ENCODE measurements around the gene BEND7. TPM values are rescaled to one million over a fixed set of nuclear protein-coding genes. Genes with fewer than 3 reads are reported as not detected.

BEND7 gene
- total and polyA plus RNA-seq, 7 experiments from 2014 or later, result 0.17 TPM; not detected in 6

DNA sequence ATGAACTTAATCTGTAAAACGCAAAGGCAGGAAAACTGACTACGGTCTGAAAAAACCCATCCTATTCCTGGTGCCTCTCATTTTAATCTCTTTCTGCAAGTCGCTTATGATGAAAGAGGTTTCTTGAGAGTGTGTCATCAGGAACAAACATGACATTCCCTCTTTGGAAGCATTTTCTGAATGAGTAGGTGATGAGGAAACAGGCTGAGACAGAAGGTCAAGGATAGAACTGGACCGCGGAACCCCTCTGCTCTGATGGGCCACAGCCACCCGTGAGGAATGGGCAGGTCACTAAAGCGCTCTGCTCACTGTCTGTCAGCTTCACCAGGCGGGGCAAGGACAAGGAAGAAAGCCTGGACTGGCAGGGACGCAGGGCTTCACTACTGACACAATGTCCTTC lies 28.6 kb downstream of the BEND7 start:
- Mint-ChIP-seq H3K4me1 (peaks cover 0 to 3% (median 0%) of the 10 kb centered on the region in 7 donors), H3K9me3 (peaks cover 0 to 2% (median 0%) of the 10 kb centered on the region in 11 donors), H3K27me3 (peaks cover 0 to 18% (median 7%) of the 10 kb centered on the region in 5 donors), H3K27ac (no peak overlapping the region), H3K4me3 (no peak overlapping the region), H3K36me3 (no peaks in the 10 kb centered on the region)
- H3K27me3 ChIP-seq (ENCODE audit: control insufficient read depth in 2 of 2, insufficient read depth in 2 of 2, low read length in 2 of 2), result no peaks in the 10 kb centered on the region
- no peaks in the 10 kb centered on the region for H3K36me3 ChIP-seq (ENCODE audit: control insufficient read depth in 2 of 3, insufficient read depth in 3 of 3, low read length in 3 of 3)
- intact Hi-C loops (cut with micrococcal nuclease), result no loop called here
- DNase-seq, result no peak
- POLR2A ChIA-PET, result no interaction called here
- CTCF ChIA-PET, result no interaction called here
- no peaks in the 10 kb centered on the region for H3K4me1 ChIP-seq (ENCODE audit: control insufficient read depth in 2 of 2, insufficient read depth in 2 of 2, low read length in 2 of 2)
- no peak overlapping the region for H3K27ac ChIP-seq (ENCODE audit: low read depth, low read length)
- H3K4me3 ChIP-seq (ENCODE audit: low read length), result no peak overlapping the region
- no peaks in the 10 kb centered on the region for H3K9me3 ChIP-seq (ENCODE audit: control insufficient read depth in 2 of 3, low read length in 3 of 3)
- no peak for ATAC-seq

DNA sequence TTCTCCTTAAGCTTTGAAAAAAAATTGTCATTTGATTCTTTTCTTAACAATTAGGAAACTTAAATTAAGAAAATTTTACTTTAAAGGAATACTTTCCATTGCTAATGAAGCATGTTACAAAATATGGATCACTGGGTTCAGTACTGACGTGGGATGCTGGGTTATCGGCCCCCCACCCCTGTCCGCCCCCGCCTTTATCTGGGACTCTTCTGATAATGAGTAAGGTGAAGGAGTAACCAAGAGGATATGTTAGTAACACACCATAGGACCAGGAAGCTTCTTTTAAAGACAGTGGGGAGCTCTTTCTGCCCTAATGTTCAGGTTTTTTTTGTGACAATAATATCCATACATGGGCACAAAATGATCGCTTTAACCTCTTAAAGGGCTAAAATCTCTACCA lies 29.7 kb downstream of the BEND7 start:
- no peaks in the 10 kb centered on the region for H3K9me3 ChIP-seq (ENCODE audit: control insufficient read depth in 2 of 3, low read length in 3 of 3)
- intact Hi-C loops (cut with micrococcal nuclease), result no loop called here
- ChIA-PET POLR2A (no interaction called here), CTCF (interaction anchor here (0.6 kb wide), 1 partner anchor 149 kb away, joined by 3 read pairs; no protein-coding TSS in a partner anchor)
- H3K9me3 Mint-ChIP-seq, result peaks cover 0 to 2% (median 0%) of the 10 kb centered on the region in 11 donors
- H3K27me3 ChIP-seq (ENCODE audit: control insufficient read depth in 2 of 2, insufficient read depth in 2 of 2, low read length in 2 of 2), result no peaks in the 10 kb centered on the region
- H3K4me1 ChIP-seq (ENCODE audit: control insufficient read depth in 2 of 2, insufficient read depth in 2 of 2, low read length in 2 of 2), result no peaks in the 10 kb centered on the region
- H3K36me3 Mint-ChIP-seq, result no peaks in the 10 kb centered on the region
- DNase-seq (no peak), ATAC-seq (no peak)
- H3K27me3 Mint-ChIP-seq, result peaks cover 0 to 18% (median 7%) of the 10 kb centered on the region in 5 donors
- peaks cover 0 to 3% (median 0%) of the 10 kb centered on the region in 7 donors for H3K4me1 Mint-ChIP-seq
- H3K4me3 ChIP-seq (ENCODE audit: low read length), result no peak overlapping the region
- H3K36me3 ChIP-seq (ENCODE audit: control insufficient read depth in 2 of 3, insufficient read depth in 3 of 3, low read length in 3 of 3), result no peaks in the 10 kb centered on the region
- no peak overlapping the region for H3K27ac ChIP-seq (ENCODE audit: low read depth, low read length)
- no peak overlapping the region for H3K27ac Mint-ChIP-seq
- no peak overlapping the region for H3K4me3 Mint-ChIP-seq

DNA sequence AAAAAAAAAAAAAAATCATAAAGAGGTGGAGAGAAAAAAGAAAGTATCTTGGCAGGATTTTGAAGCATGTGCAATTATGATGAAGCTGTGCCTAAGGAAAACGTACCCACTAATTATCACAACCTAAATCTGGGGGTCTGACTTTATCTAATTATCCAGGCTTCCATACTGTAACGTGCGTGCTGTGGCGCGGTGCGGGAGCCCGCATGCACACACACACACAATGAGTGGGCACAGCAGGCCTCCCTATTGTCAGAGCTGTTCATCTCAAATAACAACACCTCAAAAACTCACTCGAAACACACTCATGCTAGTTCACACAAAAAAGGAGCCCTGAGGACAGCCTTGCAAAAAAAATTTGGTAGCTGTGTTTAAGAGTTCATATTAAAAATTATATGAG lies 31.9 kb downstream of the BEND7 start:
- CTCF ChIA-PET, result no interaction called here
- Mint-ChIP-seq H3K27ac (no peak overlapping the region), H3K4me3 (no peak overlapping the region), H3K36me3 (no peaks in the 10 kb centered on the region), H3K9me3 (no peaks in the 10 kb centered on the region), H3K27me3 (peaks cover 0 to 11% (median 7%) of the 10 kb centered on the region in 5 donors), H3K4me1 (no peaks in the 10 kb centered on the region)
- Histone ChIP-seq H3K27me3 (ENCODE audit: control insufficient read depth in 2 of 2, insufficient read depth in 2 of 2, low read length in 2 of 2) (no peaks in the 10 kb centered on the region), H3K9me3 (ENCODE audit: control insufficient read depth in 2 of 3, low read length in 3 of 3) (no peaks in the 10 kb centered on the region), H3K36me3 (ENCODE audit: control insufficient read depth in 2 of 3, insufficient read depth in 3 of 3, low read length in 3 of 3) (no peaks in the 10 kb centered on the region), H3K27ac (ENCODE audit: low read depth, low read length) (no peak overlapping the region), H3K4me3 (ENCODE audit: low read length) (no peak overlapping the region), H3K4me1 (ENCODE audit: control insufficient read depth in 2 of 2, insufficient read depth in 2 of 2, low read length in 2 of 2) (no peaks in the 10 kb centered on the region)
- POLR2A ChIA-PET, result no interaction called here
- ATAC-seq, result no peak
- intact Hi-C loops (cut with micrococcal nuclease), result no loop called here
- DNase-seq, result no peak

DNA sequence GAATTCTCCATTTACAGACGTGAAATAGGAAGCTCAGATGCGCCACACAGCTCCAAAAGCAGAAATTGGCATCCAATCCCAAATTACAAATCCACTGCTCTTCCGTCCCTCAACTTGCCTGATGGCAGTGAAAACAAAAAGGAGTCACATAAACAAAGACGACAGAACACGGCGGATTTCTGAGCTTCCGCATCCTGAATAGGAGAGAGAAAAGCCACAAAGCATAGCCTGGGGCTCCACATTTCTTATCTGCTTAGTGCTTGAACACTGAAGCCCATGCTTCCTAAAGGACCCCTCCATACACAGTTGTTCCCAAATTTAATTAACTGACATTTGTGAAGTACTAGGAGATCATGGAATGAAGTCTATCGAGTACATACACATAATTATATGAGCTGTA lies 32.6 kb downstream of the BEND7 start:
- CTCF ChIA-PET, result no interaction called here
- no peak overlapping the region for H3K27ac Mint-ChIP-seq

DNA sequence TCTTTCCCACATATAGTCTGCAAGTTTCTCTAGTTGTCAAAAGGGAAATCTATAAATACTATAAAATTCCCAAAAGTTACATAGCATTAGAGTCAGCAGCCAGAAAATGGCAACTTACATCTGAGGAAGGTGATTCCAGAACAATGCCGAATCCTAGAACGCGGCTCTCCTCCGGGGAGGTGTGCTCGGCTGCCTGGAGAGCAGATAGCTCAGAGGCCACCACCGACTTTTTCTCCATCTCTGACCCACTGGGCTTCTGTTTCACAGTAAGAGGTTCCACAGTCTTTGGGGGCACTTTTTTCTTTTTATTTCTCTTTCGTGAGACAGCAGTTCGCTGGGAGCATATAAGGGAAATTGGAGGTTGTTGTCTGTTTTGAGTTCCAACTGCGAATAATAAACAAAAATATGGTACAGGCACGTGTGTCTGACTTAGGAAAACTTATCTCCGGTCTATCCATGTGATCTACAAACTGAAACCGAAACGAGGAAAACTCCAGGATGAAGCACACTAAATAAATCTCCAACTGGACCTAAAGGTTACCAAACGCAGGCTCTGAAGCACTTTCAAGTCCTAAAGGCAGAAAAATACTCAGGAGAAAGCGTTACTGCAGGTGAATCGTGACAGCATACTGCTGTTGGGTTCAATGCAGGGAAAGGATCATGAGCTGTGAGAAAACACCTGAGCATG lies 36.2 kb downstream of the BEND7 start:
- no peaks in the 10 kb centered on the region for H3K4me1 ChIP-seq (ENCODE audit: control insufficient read depth in 2 of 2, insufficient read depth in 2 of 2, low read length in 2 of 2)
- ChIA-PET CTCF (no interaction called here), POLR2A (no interaction called here)
- no peak for DNase-seq
- ATAC-seq, result no peak
- no peaks in the 10 kb centered on the region for H3K9me3 ChIP-seq (ENCODE audit: control insufficient read depth in 2 of 3, low read length in 3 of 3)
- intact Hi-C loops (cut with micrococcal nuclease), result no loop called here
- H3K9me3 Mint-ChIP-seq, result no peaks in the 10 kb centered on the region
- H3K27me3 Mint-ChIP-seq, result peaks cover 0 to 15% (median 5%) of the 10 kb centered on the region in 5 donors
- H3K4me1 Mint-ChIP-seq, result no peaks in the 10 kb centered on the region
- H3K27ac Mint-ChIP-seq, result no peak overlapping the region
- H3K27me3 ChIP-seq (ENCODE audit: control insufficient read depth in 2 of 2, insufficient read depth in 2 of 2, low read length in 2 of 2), result no peaks in the 10 kb centered on the region
- no peaks in the 10 kb centered on the region for H3K36me3 ChIP-seq (ENCODE audit: control insufficient read depth in 2 of 3, insufficient read depth in 3 of 3, low read length in 3 of 3)
- H3K4me3 ChIP-seq (ENCODE audit: low read length), result no peak overlapping the region
- H3K27ac ChIP-seq (ENCODE audit: low read depth, low read length), result no peak overlapping the region
- no peak overlapping the region for H3K4me3 Mint-ChIP-seq
- no peaks in the 10 kb centered on the region for H3K36me3 Mint-ChIP-seq

More for the DNA sequence above, 32.6 kb downstream of the BEND7 start:
- ATAC-seq (no peak), DNase-seq (no peak)
- Histone ChIP-seq H3K27ac (ENCODE audit: low read depth, low read length) (no peak overlapping the region), H3K4me1 (ENCODE audit: control insufficient read depth in 2 of 2, insufficient read depth in 2 of 2, low read length in 2 of 2) (no peaks in the 10 kb centered on the region), H3K4me3 (ENCODE audit: low read length) (no peak overlapping the region), H3K27me3 (ENCODE audit: control insufficient read depth in 2 of 2, insufficient read depth in 2 of 2, low read length in 2 of 2) (no peaks in the 10 kb centered on the region), H3K9me3 (ENCODE audit: control insufficient read depth in 2 of 3, low read length in 3 of 3) (no peaks in the 10 kb centered on the region), H3K36me3 (ENCODE audit: control insufficient read depth in 2 of 3, insufficient read depth in 3 of 3, low read length in 3 of 3) (no peaks in the 10 kb centered on the region)
- H3K4me3 Mint-ChIP-seq, result no peak overlapping the region
- H3K27me3 Mint-ChIP-seq, result peaks cover 0 to 11% (median 7%) of the 10 kb centered on the region in 5 donors
- no peaks in the 10 kb centered on the region for H3K9me3 Mint-ChIP-seq
- no peaks in the 10 kb centered on the region for H3K4me1 Mint-ChIP-seq
- POLR2A ChIA-PET, result no interaction called here
- H3K36me3 Mint-ChIP-seq, result no peaks in the 10 kb centered on the region
- intact Hi-C loops (cut with micrococcal nuclease), result no loop called here

DNA sequence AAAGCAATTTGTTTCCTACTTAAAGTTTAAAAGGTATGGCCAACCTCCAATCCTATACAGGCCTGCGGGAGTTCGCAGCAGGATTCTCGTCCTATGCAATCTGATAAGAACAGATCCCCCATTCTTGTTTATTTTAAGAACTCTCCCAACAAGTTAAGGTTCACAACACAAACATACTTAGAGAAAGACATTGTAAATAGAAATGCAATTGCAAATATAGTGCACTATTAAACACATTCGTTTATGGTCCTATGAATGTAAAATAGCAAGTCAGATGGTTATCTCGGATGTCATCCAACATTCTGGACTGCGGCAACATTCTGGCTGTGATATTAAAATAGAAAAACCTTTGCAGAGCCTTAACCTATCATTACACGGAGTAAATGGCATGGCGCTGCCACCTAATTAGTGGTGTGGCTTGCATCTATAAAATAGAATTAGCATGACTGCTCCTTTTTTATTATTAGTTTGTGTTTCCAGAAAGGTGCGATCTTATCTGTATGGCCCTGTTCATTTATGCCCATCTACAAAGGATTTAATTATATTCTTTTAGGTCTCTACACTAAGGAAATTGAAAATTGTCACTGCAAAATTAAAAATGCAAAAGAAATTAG lies 37.0 kb downstream of the BEND7 start:
- Mint-ChIP-seq H3K4me3 (no peak overlapping the region), H3K4me1 (no peaks in the 10 kb centered on the region), H3K27me3 (peaks cover 0 to 17% (median 8%) of the 10 kb centered on the region in 5 donors), H3K27ac (no peak overlapping the region), H3K36me3 (no peaks in the 10 kb centered on the region), H3K9me3 (no peaks in the 10 kb centered on the region)
- DNase-seq (no peak), ATAC-seq (no peak)
- ChIA-PET POLR2A (no interaction called here), CTCF (no interaction called here)
- Histone ChIP-seq H3K36me3 (ENCODE audit: control insufficient read depth in 2 of 3, insufficient read depth in 3 of 3, low read length in 3 of 3) (no peaks in the 10 kb centered on the region), H3K4me3 (ENCODE audit: low read length) (no peak overlapping the region), H3K9me3 (ENCODE audit: control insufficient read depth in 2 of 3, low read length in 3 of 3) (no peaks in the 10 kb centered on the region), H3K27me3 (ENCODE audit: control insufficient read depth in 2 of 2, insufficient read depth in 2 of 2, low read length in 2 of 2) (no peaks in the 10 kb centered on the region), H3K27ac (ENCODE audit: low read depth, low read length) (no peak overlapping the region), H3K4me1 (ENCODE audit: control insufficient read depth in 2 of 2, insufficient read depth in 2 of 2, low read length in 2 of 2) (no peaks in the 10 kb centered on the region)
- intact Hi-C loops (cut with micrococcal nuclease), result no loop called here

DNA sequence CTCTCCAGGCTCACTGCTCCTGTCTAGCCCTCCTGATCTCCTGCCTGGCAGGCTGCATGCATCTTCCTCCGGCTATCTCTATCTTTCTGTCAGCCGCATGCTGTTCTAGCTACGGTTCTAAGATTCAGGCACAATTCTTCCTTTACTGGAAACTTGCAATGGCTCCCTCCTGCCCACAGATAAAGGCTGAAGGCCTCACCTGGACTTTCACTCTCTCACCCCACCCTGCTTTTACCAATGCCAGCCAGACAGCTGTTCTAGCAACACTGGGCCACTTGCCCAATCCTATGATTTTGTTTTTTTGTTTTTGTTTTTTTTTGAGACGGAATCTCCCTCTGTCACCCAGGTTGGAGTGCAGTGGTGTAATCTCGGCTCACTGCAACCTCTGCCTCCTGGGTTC lies 38.3 kb downstream of the BEND7 start:
- no peak overlapping the region for H3K27ac Mint-ChIP-seq
- Histone ChIP-seq H3K27me3 (ENCODE audit: control insufficient read depth in 2 of 2, insufficient read depth in 2 of 2, low read length in 2 of 2) (no peaks in the 10 kb centered on the region), H3K4me3 (ENCODE audit: low read length) (no peak overlapping the region), H3K9me3 (ENCODE audit: control insufficient read depth in 2 of 3, low read length in 3 of 3) (no peaks in the 10 kb centered on the region), H3K4me1 (ENCODE audit: control insufficient read depth in 2 of 2, insufficient read depth in 2 of 2, low read length in 2 of 2) (no peaks in the 10 kb centered on the region), H3K27ac (ENCODE audit: low read depth, low read length) (no peak overlapping the region), H3K36me3 (ENCODE audit: control insufficient read depth in 2 of 3, insufficient read depth in 3 of 3, low read length in 3 of 3) (no peaks in the 10 kb centered on the region)
- CTCF ChIA-PET, result interaction anchor here (0.6 kb wide), 1 partner anchor 124 kb away, joined by 3 read pairs; no protein-coding TSS in a partner anchor
- intact Hi-C loops (cut with micrococcal nuclease), result no loop called here
- no peak for ATAC-seq
- POLR2A ChIA-PET, result no interaction called here
- H3K4me1 Mint-ChIP-seq, result no peaks in the 10 kb centered on the region
- H3K27me3 Mint-ChIP-seq, result peaks cover 0 to 11% (median 6%) of the 10 kb centered on the region in 5 donors
- H3K9me3 Mint-ChIP-seq, result no peaks in the 10 kb centered on the region
- no peaks in the 10 kb centered on the region for H3K36me3 Mint-ChIP-seq
- no peak for DNase-seq
- no peak overlapping the region for H3K4me3 Mint-ChIP-seq

Measured in naive thymus-derived CD4-positive, alpha-beta T cell (primary cell).